HG02870 (cell line): ENCODE data around the gene MEF2D.

Source experiments
- ATAC-seq: cut with Tn5 transposase; IDR thresholded peaks from one replicate; pipeline ENCODE4 v1.9.1; 2021; ENCODE audit warnings: mild to moderate bottlenecking, moderate library complexity; ENCODE audit not compliant: unreplicated experiment

Gene MEF2D

GRCh38 chr1:156500543-156500792, at the start of gene MEF2D:
Gene MEF2D (minus strand): TSS chr1:156500775. CDS start chr1:156483292, 17,483 bp downstream.
- ATAC-seq = no peak

GRCh38 chr1:156550346-156550745, 49.8 kb upstream of the MEF2D start:
- ATAC-seq = no peak

GRCh38 chr1:156549831-156550230, 49.3 kb upstream of the MEF2D start:
- ATAC-seq = no peak

GRCh38 chr1:156549390-156549789, 48.8 kb upstream of the MEF2D start:
- ATAC-seq = no peak

- no peak for ATAC-seq
These were observed 47.4 kb upstream of the MEF2D start for GRCh38 chr1:156547982-156548381.

- no peak for ATAC-seq
These were observed 46.9 kb upstream of the MEF2D start for GRCh38 chr1:156547434-156547833.

GRCh38 chr1:156546267-156546666, 45.7 kb upstream of the MEF2D start:
- no peak for ATAC-seq

- ATAC-seq = no peak
These were observed 44.1 kb upstream of the MEF2D start for GRCh38 chr1:156544592-156545102.

GRCh38 chr1:156543066-156543465, 42.5 kb upstream of the MEF2D start:
- ATAC-seq = no peak

GRCh38 chr1:156540955-156541354, 40.4 kb upstream of the MEF2D start:
- ATAC-seq = no peak

- ATAC-seq = no peak
These were observed 39.3 kb upstream of the MEF2D start for GRCh38 chr1:156539818-156540355.

GRCh38 chr1:156538711-156539440, 38.3 kb upstream of the MEF2D start:
- ATAC-seq = no peak

- no peak for ATAC-seq
These were observed 36.5 kb upstream of the MEF2D start for GRCh38 chr1:156537027-156537426.

- no peak for ATAC-seq
These were observed 34.0 kb upstream of the MEF2D start for GRCh38 chr1:156534424-156535060.

GRCh38 chr1:156533568-156534220, 33.1 kb upstream of the MEF2D start:
- no peak for ATAC-seq

GRCh38 chr1:156532374-156532773, 31.8 kb upstream of the MEF2D start:
- no peak for ATAC-seq

- ATAC-seq = no peak
These were observed 29.4 kb upstream of the MEF2D start for GRCh38 chr1:156530006-156530405.

- ATAC-seq = no peak
These were observed 28.4 kb upstream of the MEF2D start for GRCh38 chr1:156528875-156529425.

- ATAC-seq = no peak
These were observed 27.7 kb upstream of the MEF2D start for GRCh38 chr1:156528231-156528630.

- ATAC-seq = no peak
These were observed 27.0 kb upstream of the MEF2D start for GRCh38 chr1:156527584-156527983.

GRCh38 chr1:156525856-156526489, 25.4 kb upstream of the MEF2D start:
- ATAC-seq = no peak
